Activated B cell treated with CpG ODN at 0.5 μM for 24 hours (primary cell): ENCODE data around the gene ZNF786. TPM values are rescaled to one million over a fixed set of nuclear protein-coding genes. Genes with fewer than 3 reads are reported as not detected.

Experiments
- ATAC-seq: fragments of 200-7000 bp; cut with Tn5 transposase; one replicate; pipeline ENCODE4 v1.10.0; 2021; ENCODE audit warnings: low read depth, mild to moderate bottlenecking, moderate library complexity
- CTCF ChIA-PET: fragments of 350-600 bp; sonication (Branson Sonifier 250); formaldehyde crosslinking; loops from one replicate; lab custom pipeline; 2021; ENCODE audit warnings: antibody characterized with exemption; lab: Charles Lee
- POLR2A ChIA-PET: fragments of 350-600 bp; sonication (Branson Sonifier 250); formaldehyde crosslinking; loops from one replicate; lab custom pipeline; 2021; ENCODE audit warnings: antibody characterized with exemption; lab: Charles Lee
- DNase-seq: peaks from one replicate; pipeline ENCODE4 v3.0.0; 2022
- H3K27ac Mint-ChIP-seq: one replicate; pipeline ENCODE4 v1.8.0; 2020; ENCODE audit warnings: mixed read lengths
- H3K27me3 Mint-ChIP-seq: one replicate; pipeline ENCODE4 v1.8.0; 2021; ENCODE audit warnings: mixed read lengths
- H3K36me3 Mint-ChIP-seq: one replicate; pipeline ENCODE4 v1.8.0; 2021; ENCODE audit warnings: low read depth, mixed read lengths
- H3K4me1 Mint-ChIP-seq: one replicate; pipeline ENCODE4 v1.8.0; 2021; ENCODE audit warnings: mixed read lengths
- H3K4me3 Mint-ChIP-seq: one replicate; pipeline ENCODE4 v1.8.0; 2020; ENCODE audit warnings: mild to moderate bottlenecking, mixed read lengths
- H3K9me3 Mint-ChIP-seq: one replicate; pipeline ENCODE4 v1.8.0; 2020; ENCODE audit warnings: mixed read lengths
- intact Hi-C: fragments of 100-400 bp; cut with micrococcal nuclease; formaldehyde crosslinking; loops from one replicate; pipeline ENCODE4 v1.15.1; 2024
- total RNA-seq: library from RNA; stranded (reverse); gene quantifications from 2 replicates; pipeline ENCODE4 v1.2.3, GENCODE V29; 2022
- TF ChIP-seq, protein P1 (sequence below): fragments of 200-600 bp; IDR thresholded peaks from one replicate; pipeline ENCODE4 v1.8.0; 2022; ENCODE audit warnings: antibody characterized with exemption, mild to moderate bottlenecking

The ZNF786 gene
- total RNA-seq, 1 donor from 2014 or later = 11.0 TPM

DNA sequence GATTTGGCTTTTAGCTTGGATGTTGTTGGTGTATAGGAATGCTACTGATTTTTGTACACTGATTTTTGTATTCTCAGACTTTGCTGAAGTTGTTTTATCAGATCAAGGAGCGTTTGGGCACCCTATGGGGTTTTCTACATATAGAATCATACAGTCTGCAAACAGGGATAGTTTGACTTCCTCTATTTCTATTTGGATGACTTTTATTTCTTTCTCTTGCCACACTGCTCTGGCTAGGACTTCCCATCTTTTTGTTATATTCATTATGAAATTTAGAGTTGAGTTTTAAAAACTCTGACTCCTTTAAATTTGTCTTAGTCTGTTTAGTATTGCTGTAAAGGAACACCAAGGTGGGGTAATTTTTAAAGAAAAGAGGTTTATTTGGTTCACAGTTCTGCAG, 4.7 kb downstream of the ZNF786 start:
- CTCF ChIA-PET = no interaction called here

DNA sequence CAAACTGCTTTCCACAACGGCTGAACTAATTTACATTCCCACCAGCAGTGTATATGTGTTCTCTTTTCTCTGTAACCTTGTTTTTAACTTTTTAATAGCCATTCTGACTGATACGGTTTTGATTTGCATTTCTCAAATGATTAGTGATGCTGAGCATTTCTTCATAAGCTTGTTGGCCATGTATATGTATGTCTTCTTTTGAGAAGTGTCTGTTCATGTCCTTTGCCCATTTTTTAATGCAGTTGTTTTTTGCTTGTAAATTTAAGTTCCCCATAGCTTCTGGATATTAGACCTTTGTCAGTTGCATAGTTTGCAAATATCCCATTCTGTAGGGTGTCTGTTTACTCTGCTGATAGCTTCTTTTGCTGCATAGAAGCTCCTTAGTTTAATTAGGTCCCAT, 6.1 kb downstream of the ZNF786 start:
- POLR2A ChIA-PET = no interaction called here
- TF ChIP-seq, protein P1, sequence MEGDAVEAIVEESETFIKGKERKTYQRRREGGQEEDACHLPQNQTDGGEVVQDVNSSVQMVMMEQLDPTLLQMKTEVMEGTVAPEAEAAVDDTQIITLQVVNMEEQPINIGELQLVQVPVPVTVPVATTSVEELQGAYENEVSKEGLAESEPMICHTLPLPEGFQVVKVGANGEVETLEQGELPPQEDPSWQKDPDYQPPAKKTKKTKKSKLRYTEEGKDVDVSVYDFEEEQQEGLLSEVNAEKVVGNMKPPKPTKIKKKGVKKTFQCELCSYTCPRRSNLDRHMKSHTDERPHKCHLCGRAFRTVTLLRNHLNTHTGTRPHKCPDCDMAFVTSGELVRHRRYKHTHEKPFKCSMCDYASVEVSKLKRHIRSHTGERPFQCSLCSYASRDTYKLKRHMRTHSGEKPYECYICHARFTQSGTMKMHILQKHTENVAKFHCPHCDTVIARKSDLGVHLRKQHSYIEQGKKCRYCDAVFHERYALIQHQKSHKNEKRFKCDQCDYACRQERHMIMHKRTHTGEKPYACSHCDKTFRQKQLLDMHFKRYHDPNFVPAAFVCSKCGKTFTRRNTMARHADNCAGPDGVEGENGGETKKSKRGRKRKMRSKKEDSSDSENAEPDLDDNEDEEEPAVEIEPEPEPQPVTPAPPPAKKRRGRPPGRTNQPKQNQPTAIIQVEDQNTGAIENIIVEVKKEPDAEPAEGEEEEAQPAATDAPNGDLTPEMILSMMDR = no peak

More for the DNA sequence above, 4.7 kb downstream of the ZNF786 start:
- no peak for DNase-seq
- TF ChIP-seq, protein P1 = no peak
- no peak for ATAC-seq
- H3K36me3 Mint-ChIP-seq = peaks cover 25% of the 10 kb centered on the region
- POLR2A ChIA-PET = no interaction called here
- H3K27me3 Mint-ChIP-seq = no peaks in the 10 kb centered on the region
- H3K27ac Mint-ChIP-seq = no peak overlapping the region
- peaks cover 32% of the 10 kb centered on the region for H3K4me1 Mint-ChIP-seq
- H3K4me3 Mint-ChIP-seq = no peak overlapping the region
- H3K9me3 Mint-ChIP-seq = peaks cover 5% of the 10 kb centered on the region
- intact Hi-C loops = no loop called here

DNA sequence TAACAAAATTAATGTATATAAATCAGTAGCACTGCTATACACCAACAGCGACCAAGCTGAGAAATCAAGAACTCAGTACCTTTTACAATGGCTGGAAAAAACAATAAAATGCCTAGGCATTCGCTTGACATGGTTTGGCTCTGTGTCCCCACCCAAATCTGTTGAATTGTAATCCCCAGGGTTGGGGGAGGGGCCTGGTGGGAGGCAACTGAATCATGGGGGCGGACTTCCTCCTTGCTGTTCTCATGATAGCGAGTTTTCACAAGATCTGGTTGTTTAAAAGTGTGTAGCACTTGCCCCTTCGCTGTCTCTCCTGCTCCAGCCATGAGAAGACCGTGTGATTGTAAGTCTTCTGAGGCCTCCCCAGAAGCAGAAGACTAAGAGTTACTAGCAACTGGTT, 8.6 kb downstream of the ZNF786 start:
- intact Hi-C loops = no loop called here
- ChIA-PET CTCF (no interaction called here), POLR2A (no interaction called here)
- Mint-ChIP-seq H3K27me3 (no peaks in the 10 kb centered on the region), H3K9me3 (peaks cover 5% of the 10 kb centered on the region), H3K36me3 (peaks cover 34% of the 10 kb centered on the region), H3K4me1 (peaks cover 11% of the 10 kb centered on the region), H3K27ac (no peak overlapping the region), H3K4me3 (no peak overlapping the region)
- DNase-seq (no peak), ATAC-seq (no peak)
- TF ChIP-seq, protein P1 = no peak

More for the DNA sequence above, 6.1 kb downstream of the ZNF786 start:
- Mint-ChIP-seq H3K4me1 (peaks cover 23% of the 10 kb centered on the region), H3K36me3 (peaks cover 29% of the 10 kb centered on the region), H3K9me3 (peaks cover 5% of the 10 kb centered on the region), H3K27me3 (no peaks in the 10 kb centered on the region), H3K4me3 (no peak overlapping the region), H3K27ac (no peak overlapping the region)
- intact Hi-C loops = no loop called here
- no peak for DNase-seq
- CTCF ChIA-PET = interaction anchor here (1.7 to 2.1 kb wide), 2 partner anchors 19 to 79 kb away, joined by 3 to 8 read pairs; no protein-coding TSS in a partner anchor
- ATAC-seq = no peak

DNA sequence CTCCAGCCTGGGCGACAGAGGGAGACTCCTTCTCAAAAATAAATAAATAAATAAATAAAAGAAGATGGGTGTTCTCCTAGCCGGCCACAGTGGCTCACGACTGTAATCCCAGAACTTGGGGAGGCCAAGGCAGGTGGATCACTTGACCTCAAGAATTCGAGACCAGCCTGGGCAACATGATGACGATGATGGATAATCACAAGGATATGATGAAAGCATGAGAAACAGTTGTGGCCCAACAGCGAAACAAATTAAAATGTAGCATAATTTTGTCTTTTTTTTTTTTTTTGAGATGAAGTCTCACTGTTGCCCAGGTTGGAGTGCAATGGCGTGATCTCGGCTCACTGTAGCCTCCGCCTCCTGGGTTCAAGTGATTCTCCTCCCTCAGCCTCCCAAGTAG, 12.9 kb downstream of the ZNF786 start:
- no peak overlapping the region for H3K27ac Mint-ChIP-seq
- peaks cover 5% of the 10 kb centered on the region for H3K4me1 Mint-ChIP-seq
- ChIA-PET CTCF (interaction anchor here (1.0 kb wide), 1 partner anchor 12 kb away, joined by 4 read pairs; no protein-coding TSS in a partner anchor), POLR2A (no interaction called here)
- no peaks in the 10 kb centered on the region for H3K9me3 Mint-ChIP-seq
- ATAC-seq = no peak
- H3K4me3 Mint-ChIP-seq = no peak overlapping the region
- TF ChIP-seq, protein P1 = no peak
- peaks cover 30% of the 10 kb centered on the region for H3K36me3 Mint-ChIP-seq
- no peak for DNase-seq
- intact Hi-C loops = no loop called here
- no peaks in the 10 kb centered on the region for H3K27me3 Mint-ChIP-seq

DNA sequence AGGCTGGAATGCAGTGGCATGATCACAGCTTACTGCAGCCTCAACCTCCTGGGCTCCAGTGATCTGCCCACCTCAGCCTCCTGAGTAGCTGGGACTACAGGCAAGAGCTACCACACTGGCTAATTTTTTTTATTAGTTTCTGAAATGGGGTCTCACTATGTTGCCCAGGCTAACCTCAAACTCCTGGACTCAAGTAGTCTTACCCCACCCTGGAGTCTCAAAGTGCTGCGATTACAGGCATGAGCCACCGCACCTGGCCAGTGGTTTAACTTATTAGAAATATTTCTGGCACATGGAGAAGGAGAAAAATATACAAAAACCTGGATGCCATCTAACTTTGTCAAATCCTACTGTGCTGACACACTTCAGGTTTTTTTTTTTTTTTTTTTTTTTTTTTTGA, 15.2 kb downstream of the ZNF786 start:
- ChIA-PET CTCF (no interaction called here), POLR2A (no interaction called here)
- Mint-ChIP-seq H3K27ac (no peak overlapping the region), H3K36me3 (peaks cover 45% of the 10 kb centered on the region), H3K4me1 (no peaks in the 10 kb centered on the region), H3K9me3 (no peaks in the 10 kb centered on the region), H3K27me3 (no peaks in the 10 kb centered on the region), H3K4me3 (no peak overlapping the region)
- DNase-seq (no peak), ATAC-seq (no peak)
- intact Hi-C loops = no loop called here
- TF ChIP-seq, protein P1 = no peak
